SK-MEL-5 (cell line): ENCODE measurements around the gene SEPTIN5. TPM values are rescaled to one million over a fixed set of nuclear protein-coding genes. Genes with fewer than 3 reads are reported as not detected.

Experiments used
- DNase-seq: peaks from one replicate; pipeline ENCODE4 v3.0.0-alpha.2; 2016; ENCODE audit warnings: low read depth, low spot score
- in situ Hi-C: cut with HindIII; loops from 2 replicates; pipeline ENCODE4 v1.10.0; 2016; ENCODE audit warnings: low sequenced_read_pairs, high pct_unique_total_duplicates, low pct_unique_long_range_greater_than_20kb
- total RNA-seq: library from RNA; depleted of rRNA; stranded (reverse); fragments of >200 nt; shearing (Covaris generic); gene quantifications from 2 replicates; pipeline ENCODE4 v1.2.3, GENCODE V29; 2014

SEPTIN5 gene
- total RNA-seq, 1 experiment from 2014 or later: 16.3 TPM

- in situ Hi-C loops: no loop called here
Observed at GRCh38 chr22:19737846-19738663, 23.8 kb downstream of the SEPTIN5 start.

DNA sequence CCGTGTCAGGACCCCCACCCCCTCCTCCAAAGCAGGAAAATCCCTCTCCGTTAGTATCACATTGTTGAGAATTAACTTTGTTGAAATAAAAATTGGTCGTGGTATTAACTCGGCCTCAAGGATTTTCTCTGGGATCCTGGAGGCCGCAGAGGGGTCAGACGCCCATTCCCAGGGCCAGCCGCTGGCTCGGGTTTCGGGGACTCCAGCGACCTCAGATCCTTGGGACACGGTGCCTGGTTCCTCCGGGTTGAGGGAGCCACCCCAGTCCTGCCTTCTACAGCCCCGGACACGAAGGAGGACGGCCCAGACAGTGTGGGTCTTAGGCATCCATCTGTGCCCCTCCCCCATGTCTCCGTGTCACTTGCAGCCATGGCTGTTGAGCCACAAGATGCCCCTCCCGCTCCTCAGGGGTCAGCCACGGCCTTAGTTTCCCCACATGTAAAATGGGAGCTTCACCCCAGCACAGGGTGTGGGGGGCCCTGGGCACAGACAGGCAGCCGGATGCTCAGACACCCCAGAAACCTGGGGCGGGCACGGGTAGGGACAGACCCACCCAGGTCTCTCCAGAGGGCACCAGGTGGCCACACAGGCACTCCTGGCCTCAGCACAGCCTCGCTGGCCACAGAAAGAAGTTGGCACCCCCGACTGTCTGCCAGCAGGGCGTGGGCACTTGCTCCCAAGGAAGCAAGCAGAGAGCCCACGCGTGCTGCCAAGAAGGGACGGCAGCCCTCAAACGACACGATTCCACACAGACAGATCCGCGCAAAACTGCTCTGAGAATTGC lies 24.6 kb downstream of the SEPTIN5 start:
- in situ Hi-C loops: no loop called here
- no peak for DNase-seq

More at GRCh38 chr22:19737846-19738663, 23.8 kb downstream of the SEPTIN5 start:
- no peak for DNase-seq

GRCh38 chr22:19739448-19739895 lies 25.2 kb downstream of the SEPTIN5 start:
- DNase-seq: no peak
- in situ Hi-C loops: no loop called here

GRCh38 chr22:19739911-19740449 lies 25.7 kb downstream of the SEPTIN5 start:
- DNase-seq: no peak
- in situ Hi-C loops: no loop called here

DNA sequence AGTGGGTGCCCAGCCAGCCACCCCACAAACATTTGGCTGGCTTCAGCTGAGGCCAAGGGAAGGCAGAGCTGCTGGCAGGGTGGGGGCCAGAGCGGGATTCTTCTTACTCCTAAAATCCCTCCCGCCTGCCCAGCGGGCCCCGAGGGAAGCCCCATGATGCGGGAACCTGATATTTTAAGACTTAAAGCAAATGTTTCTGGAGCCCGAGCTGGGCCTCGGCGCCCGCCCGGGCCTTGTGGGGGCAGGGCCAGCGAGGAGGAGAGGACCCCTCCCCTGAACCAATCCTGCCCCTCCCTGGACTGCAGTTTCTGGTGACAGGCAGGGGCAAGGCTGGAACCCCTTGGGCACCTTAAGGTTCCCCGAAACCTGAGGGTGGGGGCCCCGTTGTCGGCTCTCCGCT lies 26.3 kb downstream of the SEPTIN5 start:
- no peak for DNase-seq
- in situ Hi-C loops: no loop called here

DNA sequence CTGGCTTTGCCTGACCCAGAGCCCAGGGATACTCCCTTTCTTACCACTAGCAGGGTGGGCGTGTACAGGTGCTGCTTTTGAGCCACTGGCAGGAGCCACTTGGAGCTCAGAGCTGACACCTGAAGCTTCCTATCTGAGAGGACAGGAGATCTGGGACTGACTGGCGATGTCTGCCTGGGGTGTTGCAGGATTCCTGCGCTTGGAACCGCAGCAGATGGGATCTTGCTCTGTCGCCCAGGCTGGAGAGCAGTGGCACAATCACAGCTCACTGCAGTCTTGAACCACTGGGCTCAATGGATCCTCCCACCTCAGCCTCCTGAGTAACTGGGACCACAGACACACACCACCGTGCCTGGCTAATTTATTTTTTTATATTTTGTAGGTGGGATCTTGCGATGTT lies 26.8 kb downstream of the SEPTIN5 start:
- in situ Hi-C loops: no loop called here
- DNase-seq: no peak

- no peak for DNase-seq
- in situ Hi-C loops: no loop called here
Observed at GRCh38 chr22:19742160-19743066, 28.1 kb downstream of the SEPTIN5 start.

- in situ Hi-C loops: no loop called here
- no peak for DNase-seq
Observed at GRCh38 chr22:19743081-19743480, 28.8 kb downstream of the SEPTIN5 start.

GRCh38 chr22:19743651-19744050 lies 29.3 kb downstream of the SEPTIN5 start:
- in situ Hi-C loops: no loop called here
- DNase-seq: no peak

DNA sequence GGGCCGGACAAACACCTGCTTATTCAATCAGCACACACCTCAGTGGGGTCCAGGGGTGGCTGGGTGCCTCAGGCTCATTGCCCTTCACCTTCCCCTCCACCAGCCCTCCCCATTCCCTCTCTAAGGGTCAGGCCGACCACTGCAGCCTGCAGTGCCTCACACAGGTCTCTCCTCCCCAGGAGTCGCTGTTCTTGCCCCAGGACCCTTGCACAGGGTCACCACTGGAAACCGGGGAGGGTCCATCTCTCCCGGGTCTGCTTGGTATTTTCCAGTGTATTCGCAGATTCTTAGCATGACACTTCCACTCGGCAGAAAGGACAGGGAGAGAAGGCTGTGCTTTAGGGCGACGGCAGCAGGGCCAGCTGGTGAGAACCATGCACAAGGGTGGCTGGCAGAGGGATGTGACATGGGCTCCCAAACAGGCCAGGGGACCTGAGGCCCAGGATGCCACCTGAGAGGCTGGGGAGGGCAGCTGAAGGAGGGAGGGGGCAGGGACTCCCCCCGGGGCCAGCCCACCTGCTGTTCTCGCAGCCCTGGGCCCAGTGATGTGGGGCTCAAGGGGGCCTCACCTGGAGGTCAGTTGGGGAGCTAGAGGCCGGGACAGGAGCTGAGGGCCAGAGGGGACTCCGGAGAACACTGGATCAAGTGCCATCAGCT lies 30.2 kb downstream of the SEPTIN5 start:
- in situ Hi-C loops: no loop called here
- no peak for DNase-seq

GRCh38 chr22:19745155-19746101 lies 31.1 kb downstream of the SEPTIN5 start:
- in situ Hi-C loops: no loop called here
- DNase-seq: no peak

DNA sequence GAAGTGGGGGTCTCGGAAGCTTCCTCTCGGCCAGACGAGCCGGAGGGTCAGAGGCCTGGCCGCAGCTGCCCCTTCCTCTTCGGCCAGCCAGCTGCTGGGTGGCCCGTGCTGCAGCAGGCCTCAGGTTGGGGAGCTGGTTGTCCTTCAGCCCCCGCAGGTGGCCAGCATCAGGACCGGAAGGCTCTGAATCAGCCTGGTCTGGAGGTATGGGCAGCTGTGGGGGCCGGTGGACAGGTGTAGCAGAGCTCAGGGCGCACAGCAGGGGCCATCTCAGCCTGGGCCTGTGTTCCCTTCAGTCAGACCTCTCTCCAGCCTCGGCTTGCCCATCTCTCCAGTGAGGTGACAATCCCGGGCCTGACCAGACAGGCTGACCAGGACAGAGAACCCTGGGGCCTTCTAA lies 32.4 kb downstream of the SEPTIN5 start:
- in situ Hi-C loops: no loop called here
- no peak for DNase-seq

DNA sequence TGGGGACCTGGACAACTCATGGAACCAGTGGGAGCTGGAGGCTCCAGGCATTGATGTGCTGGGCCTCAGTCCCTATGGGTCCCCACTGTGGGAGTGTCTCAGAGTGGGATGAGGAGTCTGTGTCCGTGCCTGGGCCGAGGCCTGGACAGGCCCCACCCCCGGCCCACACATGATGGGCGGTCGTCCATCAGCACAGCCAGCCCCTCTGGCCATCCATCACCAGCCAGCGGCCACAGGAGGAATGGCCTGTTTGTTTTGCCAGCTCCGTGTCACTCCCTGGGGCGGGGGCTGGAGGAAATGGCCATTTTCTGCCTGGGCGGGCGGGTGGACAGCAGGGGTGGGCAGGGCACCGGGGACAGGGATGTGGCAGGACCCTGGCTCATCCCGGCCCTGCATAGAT lies 33.2 kb downstream of the SEPTIN5 start:
- no peak for DNase-seq
- in situ Hi-C loops: no loop called here

GRCh38 chr22:19748139-19748538 lies 33.8 kb downstream of the SEPTIN5 start:
- in situ Hi-C loops: no loop called here
- DNase-seq: no peak

DNA sequence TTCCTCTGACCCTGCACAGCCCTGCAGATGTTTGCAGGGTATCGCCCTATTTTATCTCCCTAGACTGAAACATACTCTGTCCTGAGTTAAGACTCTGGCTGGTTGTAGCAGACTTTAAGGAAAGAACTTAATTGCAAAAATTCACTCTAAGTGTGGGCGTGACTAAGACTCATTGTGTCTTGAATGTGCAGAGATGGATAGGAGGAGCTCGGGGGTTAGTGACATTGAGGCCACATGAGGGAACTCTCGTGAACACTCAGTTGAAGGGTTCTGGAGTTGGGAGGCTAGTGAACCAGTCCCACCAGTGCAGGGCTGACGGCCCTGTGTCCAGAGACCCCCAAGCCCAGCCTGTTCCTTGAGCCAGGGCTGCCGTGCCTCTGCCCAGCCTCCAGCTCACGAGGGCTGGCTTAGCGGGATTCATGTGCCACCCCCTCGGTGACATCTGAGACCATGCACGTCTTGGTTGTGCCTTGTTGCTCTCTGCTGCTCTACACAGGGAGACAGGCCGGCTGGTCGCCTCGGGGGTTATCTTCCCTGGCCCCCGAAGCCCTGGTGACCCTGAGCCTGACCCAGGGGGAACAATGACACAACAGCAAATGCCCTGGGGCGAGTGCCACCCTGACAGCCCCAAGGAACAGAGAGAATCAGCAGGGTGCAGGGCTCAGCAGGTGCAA lies 34.8 kb downstream of the SEPTIN5 start:
- DNase-seq: no peak
- in situ Hi-C loops: no loop called here

- no peak for DNase-seq
- in situ Hi-C loops: loop anchor here (10.0 kb wide), 1 partner anchor 85 kb away; no protein-coding TSS in a partner anchor
Observed at GRCh38 chr22:19749876-19750275, 35.6 kb downstream of the SEPTIN5 start.
